Endothelial cell of umbilical vein (primary cell): ENCODE measurements around the gene ANXA2. TPM values are rescaled to one million over a fixed set of nuclear protein-coding genes. Genes with fewer than 3 reads are reported as not detected.

ENCODE experiments used
- BruUV-seq: library from RNA; stranded (reverse); fragments of 400-500 nt; replicated peaks from 2 replicates; lab custom pipeline; 2021; lab: Mats Ljungman, UMichigan
- CTCF ChIA-PET: fragments of 300-600, 350-600 bp; sonication (Branson Sonifier 250); formaldehyde crosslinking; loops from one replicate; lab custom pipeline; 2021; ENCODE audit warnings: antibody characterized with exemption, inconsistent platforms; lab: Charles Lee
- POLR2A ChIA-PET: fragments of 300-600, 350-600 bp; sonication (Branson Sonifier 250); formaldehyde crosslinking; loops from one replicate; lab custom pipeline; 2021; ENCODE audit warnings: antibody characterized with exemption, inconsistent platforms; lab: Charles Lee
- DNase-seq: peaks from one replicate; pipeline ENCODE4 v3.0.0-alpha.2; 2011; ENCODE audit warnings: low read depth, low spot score
- FAIRE-seq: peaks from 2 replicates; lab custom pipeline; 2011; peaks lifted over from hg19 to GRCh38; lab: Jason Lieb, UNC
- H2AFZ ChIP-seq: 2 replicates; pipeline ENCODE4 v1.6.0; 2012; ENCODE audit warnings: low read depth, low read length, control low read depth, inconsistent platforms
- H3K27ac ChIP-seq: 2 replicates; pipeline ENCODE4 v1.5.1; 2011; ENCODE audit warnings: low read depth, mild to moderate bottlenecking, control low read depth, low read length, moderate library complexity; ENCODE audit not compliant: insufficient read depth
- H3K27me3 ChIP-seq, 2 experiments: 2 replicates each; pipeline versions ENCODE4 v1.6.0 to v1.6.1; 2011; ENCODE audit warnings: low read length in 2 of 2, mixed read lengths in 1 of 2; ENCODE audit not compliant: control insufficient read depth in 2 of 2, insufficient read depth in 2 of 2
- H3K36me3 ChIP-seq, 2 experiments: 2 replicates in 1 of 2; 3 replicates in 1 of 2; pipeline ENCODE4 v1.5.1; 2011; ENCODE audit warnings: low read length in 2 of 2, mild to moderate bottlenecking in 1 of 2, moderate library complexity in 1 of 2; ENCODE audit not compliant: control insufficient read depth in 2 of 2, insufficient read depth in 2 of 2; ENCODE audit errors: extremely low read depth in 1 of 2
- H3K4me1 ChIP-seq: 3 replicates; pipeline ENCODE4 v1.5.1; 2011; ENCODE audit warnings: mild to moderate bottlenecking, low read length; ENCODE audit not compliant: control insufficient read depth, insufficient read depth; ENCODE audit errors: extremely low read depth
- H3K4me2 ChIP-seq: 2 replicates; pipeline ENCODE4 v1.6.1; 2011; ENCODE audit warnings: low read length, control low read depth, mixed read lengths; ENCODE audit not compliant: insufficient read depth
- H3K4me3 ChIP-seq, 3 experiments: fragments of 200-600 bp in 1 of 3; sonication (generic), shearing (Covaris generic) in 1 of 3; replicated peaks in 1 of 3; 2 replicates each; pipeline ENCODE4 v1.5.1; 2011 to 2016; ENCODE audit warnings: control low read depth in 3 of 3, low read length in 3 of 3, mild to moderate bottlenecking in 2 of 3, inconsistent platforms in 1 of 3, low read depth in 1 of 3, moderate library complexity in 1 of 3; ENCODE audit not compliant: insufficient read depth in 1 of 3
- H3K79me2 ChIP-seq: 2 replicates; pipeline ENCODE4 v1.6.0; 2012; ENCODE audit warnings: low read length, inconsistent platforms; ENCODE audit not compliant: control insufficient read depth, insufficient read depth
- H3K9ac ChIP-seq: replicated peaks from 2 replicates; pipeline ENCODE3; 2011; ENCODE audit warnings: low read length, control low read depth; ENCODE audit not compliant: insufficient read depth; ENCODE audit errors: extremely low read depth
- H3K9me1 ChIP-seq: replicated peaks from 3 replicates; pipeline ENCODE4 v1.6.0; 2011; ENCODE audit warnings: mild to moderate bottlenecking, low read length; ENCODE audit not compliant: control insufficient read depth, insufficient read depth; ENCODE audit errors: extremely low read depth
- H3K9me3 ChIP-seq: replicated peaks from 2 replicates; pipeline ENCODE4 v1.5.1; 2012; ENCODE audit warnings: low read length, inconsistent platforms; ENCODE audit not compliant: control insufficient read depth, insufficient read depth
- H4K20me1 ChIP-seq: replicated peaks from 2 replicates; pipeline ENCODE3; 2011; ENCODE audit warnings: mild to moderate bottlenecking, low read length; ENCODE audit not compliant: control insufficient read depth, insufficient read depth; ENCODE audit errors: extremely low read depth
- CTCF ChIP-seq, 2 donors: IDR thresholded peaks; 1 replicate in 1 of 2; 2 replicates in 1 of 2; pipeline ENCODE4 v1.5.1; 2011; ENCODE audit warnings: low read length in 2 of 2, mild to moderate bottlenecking in 2 of 2, moderate library complexity in 2 of 2, control low read depth in 1 of 2, inconsistent platforms in 1 of 2, low read depth in 1 of 2; ENCODE audit not compliant: insufficient read depth in 1 of 2; ENCODE audit errors: extremely low read depth in 1 of 2
- EZH2 ChIP-seq: IDR thresholded peaks from 2 replicates; pipeline ENCODE4 v1.6.1; 2012; ENCODE audit warnings: borderline replicate concordance, low read depth, mild to moderate bottlenecking, moderate library complexity, low read length, inconsistent platforms; ENCODE audit not compliant: severe bottlenecking
- FOS ChIP-seq: IDR thresholded peaks from 2 replicates; pipeline ENCODE4 v1.6.1; 2011; ENCODE audit warnings: mild to moderate bottlenecking, low read length, moderate library complexity, borderline replicate concordance; ENCODE audit not compliant: insufficient read depth
- GATA2 ChIP-seq: IDR thresholded peaks from 2 replicates; pipeline ENCODE4 v1.7.0; 2011; ENCODE audit warnings: low read depth, mild to moderate bottlenecking, moderate library complexity, mixed read lengths, low read length; ENCODE audit not compliant: insufficient read length, insufficient read depth
- JUN ChIP-seq: IDR thresholded peaks from 2 replicates; pipeline ENCODE4 v1.6.1; 2011; ENCODE audit warnings: borderline replicate concordance, low read depth; ENCODE audit not compliant: insufficient read length, insufficient read depth
- MAX ChIP-seq: IDR thresholded peaks from 2 replicates; pipeline ENCODE4 v1.6.1; 2011; ENCODE audit not compliant: insufficient read depth, insufficient read length
- MYC ChIP-seq: IDR thresholded peaks from one replicate; pipeline ENCODE4 v1.6.1; 2011; ENCODE audit warnings: mild to moderate bottlenecking, low read depth, low read length
- POLR2A ChIP-seq: IDR thresholded peaks from 2 replicates; pipeline ENCODE4 v1.6.1; 2012; ENCODE audit warnings: low read depth, mild to moderate bottlenecking, control low read depth, low read length
- POLR2AphosphoS5 ChIP-seq: IDR thresholded peaks from 2 replicates; pipeline ENCODE4 v1.6.1; 2012; ENCODE audit warnings: low read depth, mild to moderate bottlenecking, control low read depth, low read length, moderate library complexity; ENCODE audit not compliant: insufficient read depth
- dilution Hi-C: fragments of 300-500 bp; cut with MboI; formaldehyde crosslinking; loops from one replicate; pipeline ENCODE4 v1.15.0; 2019; ENCODE audit warnings: low sequenced_read_pairs; ENCODE audit not compliant: extremely low pct_ligation_motif_present
- intact Hi-C: fragments of 100-400 bp; cut with micrococcal nuclease; formaldehyde crosslinking; loops from one replicate; pipeline ENCODE4 v1.10.0; 2022
- polyA plus RNA-seq, 4 experiments: library from polyadenylated mRNA; depleted of rRNA in 3 of 4; stranded (reverse) in 3 of 4; unstranded in 1 of 4; fragments of >200 nt; gene quantifications; 2 replicates each; pipeline versions ENCODE4 v1.2.1 to v1.2.3, GENCODE V29; 2011 to 2012; ENCODE audit warnings: missing spikeins in 1 of 4
- total RNA-seq: library from RNA; stranded (reverse); gene quantifications from 2 replicates; pipeline ENCODE4 v1.2.3, GENCODE V29; 2021

Gene ANXA2
- total and polyA plus RNA-seq, 2 donors (not counting 3 experiments of a cell fraction or from before 2014, with no cell fraction given): 2,725 to 3,299 TPM

- TF ChIP-seq GATA2 (no peak), CTCF (IDR thresholded peaks at IDR 0.05; ENCODE audit: extremely low read depth in 1 of 2, insufficient read depth in 1 of 2, low read depth in 1 of 2, low read length in 2 of 2) (no peak), MAX (no peak), POLR2AphosphoS5 (no peak), FOS (no peak)
- H2AFZ ChIP-seq: no peak overlapping the region
- POLR2A ChIA-PET: no interaction called here
- no peak overlapping the region for H3K27ac ChIP-seq
- H3K4me2 ChIP-seq: no peak overlapping the region
- dilution Hi-C loops (no loop called here), intact Hi-C loops (no loop called here)
- no TSS peak for BruUV-seq
- H3K27me3 ChIP-seq: peaks cover 2 to 14% of the 10 kb centered on the region in 2 experiments
- H3K9ac ChIP-seq: no peak overlapping the region
- FAIRE-seq: no peak
- H3K9me1 ChIP-seq: no peaks in the 10 kb centered on the region
- no peaks in the 10 kb centered on the region for H3K79me2 ChIP-seq
- H3K4me3 ChIP-seq: no peak overlapping the region
- CTCF ChIA-PET: no interaction called here
- H3K4me1 ChIP-seq: no peaks in the 10 kb centered on the region
- H3K36me3 ChIP-seq: no peaks in the 10 kb centered on the region
- no peak for DNase-seq
- H3K9me3 ChIP-seq: no peaks in the 10 kb centered on the region
- H4K20me1 ChIP-seq: no peaks in the 10 kb centered on the region
These were observed 90.8 kb downstream of the ANXA2 start for GRCh38 chr15:60307034-60307433.

GRCh38 chr15:60301024-60301423, 96.8 kb downstream of the ANXA2 start:
- POLR2A ChIA-PET: no interaction called here
- no peaks in the 10 kb centered on the region for H3K27me3 ChIP-seq
- no TSS peak for BruUV-seq
- no peaks in the 10 kb centered on the region for H3K9me3 ChIP-seq
- TF ChIP-seq JUN: no peak
- TF ChIP-seq POLR2A: no peak
- no peak for TF ChIP-seq GATA2
- TF ChIP-seq MYC: no peak
- TF ChIP-seq MAX: no peak
- TF ChIP-seq CTCF (IDR thresholded peaks at IDR 0.05; ENCODE audit: extremely low read depth in 1 of 2, insufficient read depth in 1 of 2, low read depth in 1 of 2, low read length in 2 of 2): no peak
- no peak for TF ChIP-seq FOS
- TF ChIP-seq EZH2: no peak
- TF ChIP-seq POLR2AphosphoS5: no peak
- CTCF ChIA-PET: no interaction called here
- dilution Hi-C loops (no loop called here), intact Hi-C loops (no loop called here)
- H3K9ac ChIP-seq: no peak overlapping the region
- FAIRE-seq (no peak), DNase-seq (no peak)
- no peak overlapping the region for H3K27ac ChIP-seq
- H2AFZ ChIP-seq: no peak overlapping the region
- no peak overlapping the region for H3K4me3 ChIP-seq
- no peaks in the 10 kb centered on the region for H3K4me1 ChIP-seq
- no peaks in the 10 kb centered on the region for H3K9me1 ChIP-seq
- H4K20me1 ChIP-seq: no peaks in the 10 kb centered on the region
- H3K36me3 ChIP-seq: no peaks in the 10 kb centered on the region
- H3K79me2 ChIP-seq: no peaks in the 10 kb centered on the region
- H3K4me2 ChIP-seq: no peak overlapping the region
